Skeletal muscle cell (primary cell): Measurements from ENCODE around the gene C1orf174.

Experiments
- DNase-seq: peaks from one replicate; pipeline ENCODE4 v3.0.0-alpha.2; 2010; ENCODE audit warnings: low read depth
- H3K4me3 ChIP-seq: 2 replicates; pipeline ENCODE4 v1.5.1; 2011; ENCODE audit warnings: low read depth, mild to moderate bottlenecking, control low read depth, low read length, moderate library complexity

C1orf174 gene

DNA sequence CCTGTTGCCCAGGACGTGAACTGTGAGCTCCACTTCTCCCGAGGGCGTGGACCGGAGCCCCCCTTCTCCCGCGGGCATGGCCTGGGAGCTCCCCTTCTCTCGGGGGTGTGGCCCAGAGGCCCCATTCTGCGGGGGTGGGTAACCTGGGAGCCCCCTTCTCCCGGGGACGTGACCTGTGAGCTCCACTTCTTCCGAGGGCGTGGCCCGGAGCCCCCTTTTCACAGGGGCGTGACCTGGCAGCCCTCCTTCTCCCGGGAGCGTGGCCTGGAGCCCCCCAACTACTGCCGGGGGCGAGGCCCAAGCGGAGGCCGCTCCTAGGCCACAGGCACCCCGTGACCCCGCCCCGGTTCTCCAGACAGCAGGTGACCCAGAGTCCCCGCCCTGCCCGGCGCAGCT is 320 bp downstream of the C1orf174 start:
- no peak for DNase-seq
- peak overlapping the region; percentile 95 for H3K4me3 ChIP-seq

DNA sequence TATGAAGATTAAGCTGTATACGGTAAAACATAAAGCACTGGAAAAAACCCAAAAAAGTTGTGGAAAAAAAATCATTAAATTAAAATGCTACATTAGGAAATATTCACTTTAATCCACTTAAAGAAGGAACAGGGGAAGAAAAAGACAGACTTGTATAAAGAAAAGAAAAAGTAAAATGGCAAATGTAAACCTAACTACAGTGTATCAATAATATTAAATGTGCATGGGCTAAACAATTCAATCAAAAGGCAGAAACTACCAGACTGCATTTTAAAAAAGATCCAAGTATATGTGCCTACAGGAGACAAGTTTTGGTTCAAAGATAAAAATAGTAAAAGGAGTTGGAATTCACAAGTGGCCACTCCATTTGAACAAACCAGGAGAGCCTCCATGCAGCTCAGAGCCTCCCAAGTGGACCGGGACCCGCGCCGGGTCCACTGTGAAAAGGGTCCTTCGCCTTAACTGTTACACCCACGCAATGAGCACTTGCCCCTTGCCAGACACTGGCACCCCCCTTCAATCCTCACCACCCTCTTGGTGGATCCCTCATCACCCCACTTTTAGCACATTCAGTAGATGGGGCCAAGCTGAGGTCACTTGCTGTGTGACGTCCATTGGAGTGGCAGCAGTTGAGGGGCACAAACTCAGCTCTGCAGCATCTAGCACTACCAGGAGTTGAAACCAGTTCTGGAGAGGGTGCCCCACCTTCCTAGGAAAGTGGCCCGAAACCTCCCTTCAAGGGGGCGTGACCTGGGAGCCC is 898 bp downstream of the C1orf174 start:
- peak overlapping the region; percentile 95 for H3K4me3 ChIP-seq
- no peak for DNase-seq

DNA sequence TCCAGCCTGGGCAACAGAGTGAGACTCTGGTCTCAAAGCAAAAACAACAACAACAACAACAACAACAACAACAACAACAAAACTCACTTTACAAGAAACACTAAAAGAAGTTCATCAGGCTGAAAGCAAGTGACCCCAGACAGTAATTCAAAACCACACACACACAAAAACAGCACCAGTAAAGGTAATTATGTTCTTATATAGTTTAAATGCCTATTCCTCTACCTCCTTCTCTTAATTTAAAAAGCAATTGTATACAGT is 1.7 kb downstream of the C1orf174 start:
- H3K4me3 ChIP-seq = no peak overlapping the region
- no peak for DNase-seq

DNA sequence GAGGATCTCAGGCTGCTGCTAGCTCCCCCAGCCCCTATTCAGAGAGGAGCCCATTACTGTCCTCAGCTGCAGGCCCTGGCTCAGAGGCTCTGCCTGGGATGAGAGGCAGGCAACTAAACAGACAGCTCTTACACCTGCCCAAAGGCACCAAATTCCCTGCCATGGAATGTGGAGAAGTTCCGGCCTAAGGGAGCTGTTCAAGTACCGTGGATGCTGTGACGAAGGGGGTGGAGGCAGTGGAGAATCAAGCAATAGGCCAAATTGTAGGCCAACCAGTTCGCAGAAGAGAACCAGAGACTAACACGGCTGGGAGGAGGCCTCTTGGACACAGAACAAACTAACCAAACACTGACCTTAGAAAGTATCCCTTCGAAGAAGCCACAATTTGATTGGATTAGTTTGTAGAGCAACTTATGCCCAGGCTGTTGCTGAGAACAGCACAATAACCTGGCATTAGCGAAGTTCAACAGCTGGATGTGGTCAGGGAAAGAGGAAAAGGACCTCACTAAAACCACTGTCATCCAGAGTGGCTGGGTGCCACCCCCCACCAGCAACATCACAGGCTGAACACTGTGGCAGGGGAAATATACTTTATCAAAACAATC is 3.6 kb downstream of the C1orf174 start:
- no peak overlapping the region for H3K4me3 ChIP-seq
- DNase-seq = no peak

DNA sequence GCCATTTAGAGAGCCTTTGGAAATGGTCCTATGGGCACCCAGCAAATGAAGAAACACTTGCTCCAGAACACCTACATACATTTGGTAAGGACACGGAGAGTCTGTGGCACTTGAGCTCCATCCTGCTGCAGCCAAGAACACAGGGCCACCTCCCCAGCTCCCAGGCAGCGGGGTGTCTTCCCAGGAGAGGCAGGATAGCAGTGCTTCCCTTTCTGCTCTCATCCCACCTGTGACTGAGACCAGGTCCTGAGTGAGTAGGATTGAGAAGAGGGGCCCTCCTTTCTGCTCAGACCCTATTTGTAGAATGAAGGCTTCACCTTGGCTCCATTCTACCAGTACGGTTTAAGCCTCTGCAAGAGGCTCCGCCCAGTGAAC is 4.1 kb downstream of the C1orf174 start:
- no peak for DNase-seq
- H3K4me3 ChIP-seq = no peak overlapping the region

DNA sequence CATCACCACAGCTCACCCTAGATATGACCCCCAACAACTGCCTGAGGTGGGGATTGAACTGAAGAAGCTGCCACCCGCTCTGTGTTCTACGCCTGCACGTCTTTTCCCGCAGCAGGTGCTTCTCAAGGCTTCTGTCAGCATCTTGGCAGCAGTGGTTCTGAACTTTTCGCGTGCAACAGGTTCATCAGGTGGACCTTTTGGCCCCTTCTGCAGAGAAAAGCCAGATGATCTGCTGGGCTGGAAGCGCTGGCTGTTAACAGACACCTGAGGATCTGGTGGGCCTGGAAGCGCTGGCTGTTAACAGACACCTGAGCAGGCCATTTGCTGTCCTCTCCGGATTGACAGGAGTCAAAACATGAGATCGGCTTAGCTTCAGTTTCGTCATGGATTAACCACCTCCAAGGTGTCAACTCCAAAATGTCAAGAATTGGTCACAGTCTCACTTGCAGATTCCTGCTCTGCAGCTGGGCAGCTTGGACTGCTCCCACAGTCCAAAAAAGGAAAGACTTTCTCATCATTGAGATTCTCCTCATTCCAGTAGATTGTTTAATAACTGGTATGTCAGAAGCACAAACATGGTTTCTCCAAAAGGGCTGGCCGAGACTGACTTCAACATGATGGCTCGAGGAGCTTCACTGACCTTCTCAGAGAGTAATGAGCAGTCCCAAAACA is 4.7 kb downstream of the C1orf174 start:
- no peak overlapping the region for H3K4me3 ChIP-seq
- DNase-seq = no peak

DNA sequence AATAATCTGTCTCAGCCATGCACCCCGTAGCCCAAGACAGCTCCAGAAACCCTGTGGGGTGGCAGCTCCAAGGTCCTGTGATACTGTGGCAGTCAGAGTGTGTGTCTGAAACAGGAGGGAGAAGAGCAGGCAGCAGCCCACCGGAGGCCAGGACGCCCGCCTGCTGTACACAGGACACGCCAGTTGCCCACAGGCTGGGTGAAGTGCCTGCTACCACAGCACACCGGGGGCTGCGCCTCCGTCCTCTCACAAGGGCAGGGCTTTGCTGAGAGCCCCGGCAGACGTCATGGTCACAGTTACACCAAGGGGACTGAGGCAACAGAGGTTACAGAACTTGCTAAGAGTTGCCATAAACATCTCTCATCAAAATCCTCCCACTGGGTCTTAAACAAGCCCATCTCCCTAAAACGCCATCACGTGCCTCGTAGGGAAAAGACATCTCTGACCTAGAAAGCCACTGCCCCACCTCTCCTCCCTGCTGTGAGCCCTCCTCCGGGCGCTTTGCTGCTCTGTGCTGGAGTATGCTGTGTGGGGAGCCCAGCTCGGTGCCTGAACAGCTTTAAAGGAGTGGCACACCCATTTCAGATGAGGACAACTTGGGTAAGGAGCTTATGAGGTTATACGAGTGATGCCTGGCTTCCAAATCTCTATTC is 5.3 kb downstream of the C1orf174 start:
- no peak overlapping the region for H3K4me3 ChIP-seq
- no peak for DNase-seq

DNA sequence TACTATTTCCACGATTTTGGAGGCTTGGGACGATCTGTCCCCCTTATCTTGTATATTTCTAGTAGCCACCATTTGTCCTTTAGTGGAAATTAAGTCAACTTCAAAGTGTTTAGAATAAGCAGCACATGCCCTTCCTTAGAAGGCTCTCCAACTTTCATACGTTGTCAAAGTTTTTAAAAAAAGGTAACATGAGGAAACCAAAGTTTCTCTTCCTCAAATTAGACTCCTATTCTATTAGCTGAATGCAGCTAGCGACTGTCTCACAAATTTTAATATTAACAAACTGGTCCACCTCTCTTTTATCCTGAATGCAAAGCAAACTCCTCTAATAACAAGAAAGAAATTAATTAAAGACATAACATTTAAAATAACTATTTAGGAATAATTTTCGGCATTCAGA is 6.9 kb downstream of the C1orf174 start:
- no peak for DNase-seq
- H3K4me3 ChIP-seq = no peak overlapping the region

DNA sequence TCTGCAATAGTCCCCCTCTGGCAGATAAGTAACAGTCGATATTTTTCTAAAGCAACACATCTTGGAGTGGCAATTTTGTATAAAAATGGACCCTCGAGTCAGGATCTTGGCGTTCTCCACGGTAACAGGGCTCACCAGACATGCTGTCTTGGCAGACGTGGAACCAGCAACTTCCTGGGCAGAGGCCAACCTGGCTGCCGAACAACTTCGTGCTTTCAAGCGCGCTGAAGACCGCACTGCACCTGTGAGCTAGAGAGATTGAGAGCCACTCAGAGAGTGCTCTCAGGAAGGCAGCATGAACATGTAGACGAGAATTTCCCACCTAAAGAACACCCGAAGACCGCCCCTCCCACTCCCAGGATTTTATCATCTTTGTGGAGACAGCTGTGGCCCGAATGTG is 7.3 kb downstream of the C1orf174 start:
- no peak for DNase-seq
- H3K4me3 ChIP-seq = no peak overlapping the region

DNA sequence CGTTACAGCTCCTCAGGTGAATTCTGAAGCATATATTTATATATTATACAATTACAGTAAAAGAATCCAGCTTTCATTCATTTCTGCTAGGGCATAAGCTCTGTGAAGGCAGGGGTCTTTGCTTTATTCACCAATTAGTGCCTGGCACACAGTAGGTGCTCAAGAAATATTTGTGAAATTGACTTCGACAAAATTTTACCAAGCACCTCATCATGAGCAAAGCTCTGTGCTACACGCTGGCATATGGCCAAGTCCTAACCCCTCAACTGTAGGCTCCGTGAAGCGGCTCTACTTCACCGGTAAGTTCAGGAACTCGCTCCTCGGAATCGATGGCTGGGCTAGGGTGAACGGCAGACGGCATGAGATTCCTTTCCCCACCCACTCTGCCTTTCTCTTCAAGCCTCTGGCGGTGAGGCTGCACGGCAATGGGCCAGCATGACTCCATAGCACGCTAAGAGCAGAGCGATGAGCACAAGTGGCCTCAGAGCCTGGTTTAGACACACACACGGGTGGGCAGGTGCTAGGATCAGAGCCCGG is 8.7 kb downstream of the C1orf174 start:
- no peak overlapping the region for H3K4me3 ChIP-seq
- DNase-seq = no peak

DNA sequence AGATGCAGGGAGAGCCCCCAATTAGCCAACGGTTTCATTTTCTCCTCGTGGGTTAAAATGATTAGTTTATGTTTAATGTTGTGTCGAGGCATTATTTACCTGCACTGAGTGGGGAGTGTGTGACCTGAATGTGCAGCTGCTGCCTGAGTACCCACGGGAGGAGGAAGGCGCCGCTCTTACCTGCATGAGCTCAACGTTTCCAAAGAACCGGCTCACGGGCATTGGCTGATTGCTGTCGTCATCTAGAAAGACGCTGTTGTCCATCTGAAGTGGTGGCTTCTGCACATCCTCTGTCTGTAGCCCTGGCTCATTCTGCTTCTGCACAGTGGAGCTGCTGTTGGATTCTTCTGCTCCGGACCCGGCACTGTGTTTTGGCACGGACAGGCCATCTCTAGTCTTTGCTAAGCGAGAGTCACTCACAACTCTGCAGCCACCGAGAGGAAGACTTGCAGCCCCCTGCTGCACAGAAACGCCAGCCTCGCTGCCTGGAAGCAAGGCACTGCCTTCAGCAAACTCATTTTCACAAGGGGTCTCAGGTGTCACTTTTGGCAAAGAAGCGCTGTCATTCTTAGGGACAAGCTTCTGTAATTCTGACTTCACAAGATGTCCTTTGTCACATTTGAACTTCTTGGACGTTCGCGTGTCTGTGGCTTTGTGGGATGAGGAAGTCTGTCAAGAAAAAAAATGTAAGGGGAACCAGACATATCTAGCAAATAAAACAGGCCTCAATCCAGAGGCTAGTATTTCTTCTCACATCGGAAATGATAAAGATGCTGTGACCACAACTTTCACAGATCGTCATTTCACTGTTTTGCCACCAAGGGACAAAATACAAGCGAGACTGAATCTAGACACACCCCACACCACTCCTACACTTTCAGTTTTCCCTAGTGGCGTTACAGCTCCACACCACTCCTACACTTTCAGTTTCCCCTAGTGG is 9.4 kb downstream of the C1orf174 start:
- H3K4me3 ChIP-seq = no peak overlapping the region
- DNase-seq = no peak

DNA sequence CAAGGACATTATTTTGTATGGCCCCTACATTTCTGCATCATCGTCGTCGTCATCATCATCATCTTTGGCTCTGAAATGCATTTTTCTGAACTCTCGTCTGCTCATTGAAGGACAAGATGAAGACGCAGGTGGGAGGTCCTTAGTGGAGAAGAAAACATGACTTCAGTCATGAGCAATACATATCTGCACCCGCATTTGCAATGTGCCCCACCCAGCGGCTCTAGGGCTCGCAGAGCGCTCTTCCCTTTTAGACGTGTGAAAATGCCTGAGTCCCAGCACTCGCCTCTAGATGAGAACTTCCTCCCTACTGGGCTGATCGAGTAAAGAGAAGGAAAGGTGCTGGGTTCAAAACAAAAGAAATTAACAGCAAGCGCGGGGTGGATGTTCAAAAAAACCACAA is 10.1 kb downstream of the C1orf174 start:
- DNase-seq = no peak
- no peak overlapping the region for H3K4me3 ChIP-seq

DNA sequence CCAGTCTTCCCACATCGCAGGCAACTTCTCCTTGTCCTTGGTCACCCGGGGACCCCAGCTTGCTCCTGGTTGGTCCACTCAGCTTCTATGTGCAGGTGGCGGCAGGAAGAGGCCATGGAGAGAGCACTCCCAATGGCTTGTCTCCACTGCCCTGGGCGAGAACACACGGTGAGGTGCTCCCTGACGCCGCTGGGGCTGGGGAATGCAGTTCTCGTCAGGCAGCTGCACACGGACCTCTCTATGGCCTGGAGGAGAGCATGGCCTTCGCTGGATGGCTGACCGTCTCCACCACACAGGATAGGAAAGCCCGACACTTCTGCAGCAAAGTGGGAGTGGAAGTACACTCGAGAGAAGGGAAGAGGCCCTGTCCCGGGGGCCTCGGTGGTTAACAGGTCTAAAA is 11.8 kb downstream of the C1orf174 start:
- no peak for DNase-seq
- H3K4me3 ChIP-seq = no peak overlapping the region

DNA sequence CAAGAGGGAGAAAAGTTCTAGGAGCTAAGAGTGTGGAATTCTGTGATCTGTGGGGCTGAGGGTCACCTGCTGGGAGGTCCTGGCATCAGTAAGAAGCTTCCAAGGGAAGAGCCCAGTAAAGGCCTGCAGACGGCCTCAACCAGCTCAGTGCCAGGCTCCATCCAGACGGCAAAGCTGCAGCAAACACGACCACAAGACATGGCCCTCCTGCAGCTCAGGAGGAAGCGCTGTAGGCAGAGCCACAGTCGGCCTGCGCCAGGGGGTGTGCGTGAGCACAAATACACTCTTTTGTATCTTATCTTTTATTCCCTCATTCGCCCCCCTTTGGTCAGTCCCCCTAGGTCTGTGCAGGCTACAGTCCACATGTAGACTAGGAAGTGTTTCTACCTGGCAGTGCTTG is 13.4 kb downstream of the C1orf174 start:
- DNase-seq = no peak
- H3K4me3 ChIP-seq = no peak overlapping the region

DNA sequence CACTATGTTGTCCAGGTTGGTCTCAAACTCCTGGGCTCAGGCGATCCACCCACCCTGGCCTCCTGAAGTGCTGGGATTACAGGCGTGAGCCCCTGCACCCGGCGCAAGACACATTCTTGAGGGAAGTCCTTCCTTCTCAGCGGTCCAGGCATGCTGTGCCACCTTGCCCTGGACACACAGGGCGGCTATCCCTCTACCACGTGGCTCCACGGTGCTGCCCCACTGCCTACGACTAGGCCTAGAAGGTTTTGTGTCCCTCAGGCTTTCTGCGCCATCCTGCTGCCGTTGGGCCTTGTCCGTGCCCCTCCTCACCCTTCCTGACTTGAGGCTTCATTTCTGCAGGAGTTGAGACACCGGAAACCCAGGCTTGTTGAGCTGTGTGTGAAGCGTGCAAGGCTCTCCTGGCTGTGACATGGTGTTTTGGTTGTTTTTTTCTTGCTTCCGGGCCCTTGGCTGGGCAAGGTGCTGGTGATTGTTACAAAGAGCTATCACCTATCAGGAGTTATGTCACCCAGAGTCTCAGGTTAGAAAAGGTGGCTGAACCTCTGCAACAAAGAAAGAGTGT is 13.9 kb downstream of the C1orf174 start:
- no peak for DNase-seq
- H3K4me3 ChIP-seq = no peak overlapping the region

DNA sequence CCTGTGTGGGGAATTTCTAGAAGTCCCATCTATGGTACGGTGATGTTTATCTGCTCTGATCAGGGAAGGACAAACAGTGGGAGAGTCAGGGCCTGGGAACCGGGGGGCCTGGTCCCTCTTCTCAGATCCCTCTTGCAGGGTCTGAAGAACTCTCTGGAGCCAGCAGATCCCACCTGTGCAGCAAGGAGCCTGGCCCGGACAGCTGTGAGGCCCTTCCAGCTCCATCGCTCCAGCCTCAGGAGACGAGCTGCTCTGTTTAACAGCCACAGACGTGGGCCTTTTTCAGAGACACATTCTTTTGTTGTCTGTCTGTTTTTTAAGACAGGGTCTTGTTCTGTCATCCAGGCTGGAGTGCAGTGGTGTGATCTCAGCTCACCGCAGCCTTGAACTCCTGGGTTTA is 14.5 kb downstream of the C1orf174 start:
- H3K4me3 ChIP-seq = no peak overlapping the region
- DNase-seq = no peak

DNA sequence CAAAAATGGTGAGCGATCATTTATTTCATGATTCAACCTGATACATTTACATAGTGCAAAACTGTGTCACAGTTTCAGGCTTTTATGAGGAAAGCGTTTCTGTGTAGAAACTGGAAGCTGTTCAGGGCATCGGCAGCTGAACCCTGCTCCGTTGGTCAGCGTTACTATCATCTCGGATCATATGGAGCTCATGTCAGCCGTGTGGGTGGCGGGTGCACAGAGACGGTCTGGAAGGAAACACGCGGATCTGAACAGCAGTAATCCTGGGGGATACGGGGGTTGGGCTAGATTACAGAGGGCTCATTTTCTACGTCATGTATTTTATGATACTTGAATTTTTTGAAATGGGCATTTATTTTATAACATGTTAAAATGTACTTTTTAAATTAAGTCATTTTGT is 15.1 kb downstream of the C1orf174 start:
- no peak for DNase-seq
- no peak overlapping the region for H3K4me3 ChIP-seq

DNA sequence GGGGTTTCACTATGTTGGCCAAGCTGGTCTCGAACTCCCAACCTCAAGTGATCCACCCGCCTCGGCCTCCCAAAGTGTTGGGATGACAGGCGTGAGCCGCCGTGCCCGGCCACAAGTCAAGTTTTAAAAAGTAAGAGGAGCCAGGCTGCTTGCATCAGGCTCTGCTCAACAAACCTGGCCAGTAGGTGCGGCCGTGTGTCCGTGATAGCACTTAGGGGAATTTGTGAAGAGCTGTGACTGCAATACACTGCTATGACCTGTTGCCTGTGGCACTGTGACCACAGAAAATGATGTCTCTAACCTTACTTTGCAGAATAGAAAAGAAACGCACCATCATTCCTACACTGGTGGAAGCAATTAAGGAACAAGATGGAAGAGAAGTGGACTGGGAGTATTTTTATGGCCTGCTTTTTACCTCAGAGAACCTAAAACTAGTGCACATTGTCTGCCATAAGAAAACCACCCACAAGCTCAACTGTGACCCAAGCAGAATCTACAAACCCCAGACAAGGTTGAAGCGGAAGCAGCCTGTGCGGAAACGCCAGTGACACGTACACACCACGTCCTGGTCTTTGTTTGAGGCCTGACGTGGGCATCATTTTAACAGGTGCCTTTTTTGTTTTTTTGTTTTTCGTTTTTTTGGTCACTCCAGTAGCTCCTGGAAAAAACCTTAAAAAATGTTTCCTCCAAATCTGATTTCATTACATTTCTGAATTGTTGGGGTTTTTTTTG is 16.7 kb downstream of the C1orf174 start:
- no peak overlapping the region for H3K4me3 ChIP-seq
- DNase-seq = no peak

DNA sequence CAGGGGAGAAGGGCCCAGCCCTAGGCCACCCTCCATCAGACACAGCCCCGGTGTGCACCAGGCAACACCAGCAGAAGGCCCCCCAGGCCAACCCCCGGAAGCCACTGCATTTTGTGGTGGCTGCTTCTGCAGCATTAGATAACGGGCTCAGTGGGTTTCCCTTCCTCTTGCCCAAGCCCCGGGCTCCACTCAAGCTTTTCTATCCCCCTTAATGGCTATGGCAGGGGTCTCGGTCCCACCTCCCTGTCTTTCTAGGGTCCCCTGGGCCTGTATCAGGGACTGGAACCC is 18.9 kb downstream of the C1orf174 start:
- DNase-seq = no peak
- no peak overlapping the region for H3K4me3 ChIP-seq
